HEK293T (cell line): Measurements from ENCODE around the gene CTXN3.

Experiments
- SUZ12 ChIP-seq: fragments of 450-650 bp; IDR thresholded peaks from 2 replicates; pipeline ENCODE4 v1.6.1; 2016; ENCODE audit warnings: mild to moderate bottlenecking
- ZNF384 ChIP-seq: fragments of 450-650 bp; IDR thresholded peaks from 2 replicates; pipeline ENCODE4 v1.6.1; 2016

GRCh38 chr5:127609957-127610356 lies 38.9 kb upstream of the CTXN3 start:
- no peak for TF ChIP-seq ZNF384
- no peak for TF ChIP-seq SUZ12
